GM23248 (cell line): Measurements from ENCODE around the gene GCLC. TPM values are rescaled to one million over a fixed set of nuclear protein-coding genes. Genes with fewer than 3 reads are reported as not detected.
"Not testable (repeated sequence)": the region's sequence is repeated elsewhere in the genome, so short reads cannot be mapped to it uniquely, and the experiment has no call there.

Source experiments
- DNase-seq: peaks from one replicate; pipeline ENCODE4 v3.0.0-alpha.2; 2015
- H2AFZ ChIP-seq: fragments of 200-600 bp; sonication (generic); 2 replicates; pipeline ENCODE4 v1.6.1; 2016; ENCODE audit warnings: antibody characterized with exemption
- H3F3A ChIP-seq: fragments of 200-600 bp; sonication (generic); 2 replicates; pipeline ENCODE4 v1.6.1; 2016; ENCODE audit warnings: mild to moderate bottlenecking, antibody characterized with exemption, mixed run types; ENCODE audit not compliant: insufficient read depth
- H3K27ac ChIP-seq: fragments of 200-600 bp; sonication (generic); 2 replicates; pipeline ENCODE4 v1.5.1; 2016; ENCODE audit warnings: mild to moderate bottlenecking
- H3K27me3 ChIP-seq: fragments of 200-600 bp; sonication (generic); replicated peaks from 2 replicates; pipeline ENCODE4 v1.6.1; 2016; ENCODE audit warnings: mild to moderate bottlenecking; ENCODE audit not compliant: insufficient read depth
- H3K36me3 ChIP-seq: fragments of 200-600 bp; sonication (generic); 2 replicates; pipeline ENCODE4 v1.6.1; 2016; ENCODE audit warnings: low read depth, mild to moderate bottlenecking
- H3K4me1 ChIP-seq: fragments of 200-600 bp; sonication (generic); 2 replicates; pipeline ENCODE4 v1.6.1; 2016; ENCODE audit warnings: mild to moderate bottlenecking; ENCODE audit not compliant: insufficient read depth
- H3K4me2 ChIP-seq: fragments of 200-600 bp; sonication (generic); one replicate; pipeline ENCODE4 v1.6.1; 2016; ENCODE audit warnings: mild to moderate bottlenecking; ENCODE audit not compliant: unreplicated experiment
- H3K4me3 ChIP-seq: fragments of 200-600 bp; sonication (generic); 2 replicates; pipeline ENCODE4 v1.5.1; 2016; ENCODE audit warnings: mild to moderate bottlenecking
- H3K79me2 ChIP-seq: fragments of 200-600 bp; sonication (generic); 2 replicates; pipeline ENCODE4 v1.6.1; 2016; ENCODE audit warnings: mild to moderate bottlenecking; ENCODE audit not compliant: insufficient read depth
- H3K9ac ChIP-seq: fragments of 200-600 bp; sonication (generic); 2 replicates; pipeline ENCODE4 v1.6.1; 2016; ENCODE audit warnings: mild to moderate bottlenecking
- H3K9me2 ChIP-seq: fragments of 200-600 bp; sonication (generic); 2 replicates; pipeline ENCODE4 v1.6.1; 2016; ENCODE audit warnings: mixed run types, mild to moderate bottlenecking, moderate library complexity; ENCODE audit not compliant: insufficient read depth
- H3K9me3 ChIP-seq: fragments of 200-600 bp; sonication (generic); one replicate; pipeline ENCODE4 v1.6.1; 2017; ENCODE audit warnings: low read depth
- H4K20me1 ChIP-seq: fragments of 200-600 bp; sonication (generic); 2 replicates; pipeline ENCODE4 v1.6.0; 2016; ENCODE audit not compliant: insufficient read depth
- EZH2 ChIP-seq: fragments of 200-600 bp; sonication (generic); IDR thresholded peaks from 2 replicates; pipeline ENCODE4 v1.6.1; 2018; ENCODE audit warnings: antibody characterized with exemption, mild to moderate bottlenecking; ENCODE audit not compliant: insufficient read depth, poor library complexity, severe bottlenecking
- EZH2phosphoT487 ChIP-seq: fragments of 200-600 bp; sonication (generic); IDR thresholded peaks from 2 replicates; pipeline ENCODE4 v1.6.1; 2018; ENCODE audit warnings: antibody characterized with exemption, moderate library complexity, mild to moderate bottlenecking, low read depth; ENCODE audit not compliant: insufficient read depth
- WGBS, 2 experiments: methylation state at CpG; one replicate each; pipeline ENCODE4 v1.1.6; 2015 to 2017; ENCODE audit warnings: low lambda C conversion rate in 2 of 2, low coverage in 1 of 2; ENCODE audit errors: missing lambda C conversion rate in 2 of 2; 5-methylcytosine and 5-hydroxymethylcytosine counted together
- in situ Hi-C: fragments of 300-500 bp; cut with MboI; formaldehyde crosslinking; loops from 2 replicates; pipeline ENCODE4 v1.15.0; 2020
- polyA plus RNA-seq: library from polyadenylated mRNA; unstranded; fragments of >200 nt; fragmentation: Nextera tagmentation; extraction: Ambion mirVana; gene quantifications from 2 replicates; pipeline ENCODE4 v1.2.1, GENCODE V29; 2016
- total RNA-seq: library from RNA; depleted of rRNA; stranded (reverse); fragments of >200 nt; shearing (Covaris generic); gene quantifications from 2 replicates; pipeline ENCODE4 v1.2.3, GENCODE V29; 2014

The GCLC gene
- total and polyA plus RNA-seq, 2 experiments from 2014 or later, result 3.3 to 6.4 TPM

- Histone ChIP-seq H3K27me3 (no peaks in the 10 kb centered on the region), H3K4me3 (no peak overlapping the region), H3K9me3 (no peaks in the 10 kb centered on the region), H2AFZ (no peak overlapping the region), H3K9ac (no peak overlapping the region), H3K4me2 (no peak overlapping the region), H3K36me3 (no peaks in the 10 kb centered on the region), H3K27ac (no peak overlapping the region), H3K79me2 (no peaks in the 10 kb centered on the region), H3K9me2 (no peaks in the 10 kb centered on the region), H3K4me1 (peaks cover 24% of the 10 kb centered on the region), H3F3A (peaks cover 11% of the 10 kb centered on the region), H4K20me1 (no peaks in the 10 kb centered on the region)
- WGBS, 2 experiments, result 76 to 79% methylated on average over 7 of the region's 7 CpGs
- TF ChIP-seq EZH2phosphoT487 (no peak), EZH2 (no peak)
- no peak for DNase-seq
- in situ Hi-C loops, result no loop called here
Measured at GRCh38 chr6:53578371-53578770, 33.5 kb upstream of the GCLC start.

DNA sequence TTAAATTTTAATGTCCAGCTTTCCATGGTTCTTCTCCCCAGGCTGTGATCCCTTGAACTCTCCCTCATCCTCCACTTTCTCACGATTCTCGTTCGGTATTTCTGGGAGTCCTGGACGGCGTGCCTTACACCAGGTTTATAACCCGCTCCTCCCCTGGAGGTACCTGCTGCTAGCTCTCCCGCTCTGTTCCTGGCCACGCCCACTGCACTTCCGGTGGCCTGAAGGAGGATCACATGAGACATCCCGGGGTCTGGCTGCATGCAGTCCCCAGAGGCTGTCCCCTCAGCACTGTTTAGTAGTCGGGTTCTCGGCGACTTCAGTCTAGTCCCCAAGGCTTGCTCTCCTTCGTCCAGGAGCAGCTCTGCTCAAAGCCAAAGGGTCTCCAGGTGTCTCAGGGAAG is 28.4 kb upstream of the GCLC start:
- no peaks in the 10 kb centered on the region for H3K9me3 ChIP-seq
- H3K9me2 ChIP-seq, result no peaks in the 10 kb centered on the region
- no peak overlapping the region for H2AFZ ChIP-seq
- in situ Hi-C loops, result no loop called here
- H3K79me2 ChIP-seq, result no peaks in the 10 kb centered on the region
- H4K20me1 ChIP-seq, result no peaks in the 10 kb centered on the region
- H3K27ac ChIP-seq, result no peak overlapping the region
- H3K36me3 ChIP-seq, result no peaks in the 10 kb centered on the region
- H3F3A ChIP-seq, result no peaks in the 10 kb centered on the region
- H3K4me3 ChIP-seq, result no peak overlapping the region
- no peak overlapping the region for H3K4me2 ChIP-seq
- 77% methylated on average over 14 of the region's 14 CpGs for WGBS, 2 experiments
- DNase-seq, result no peak
- H3K4me1 ChIP-seq, result peaks cover 10% of the 10 kb centered on the region; the same call in 1 of the 2 replicates
- H3K27me3 ChIP-seq, result no peaks in the 10 kb centered on the region
- TF ChIP-seq EZH2phosphoT487, result no peak
- TF ChIP-seq EZH2, result no peak
- H3K9ac ChIP-seq, result no peak overlapping the region

DNA sequence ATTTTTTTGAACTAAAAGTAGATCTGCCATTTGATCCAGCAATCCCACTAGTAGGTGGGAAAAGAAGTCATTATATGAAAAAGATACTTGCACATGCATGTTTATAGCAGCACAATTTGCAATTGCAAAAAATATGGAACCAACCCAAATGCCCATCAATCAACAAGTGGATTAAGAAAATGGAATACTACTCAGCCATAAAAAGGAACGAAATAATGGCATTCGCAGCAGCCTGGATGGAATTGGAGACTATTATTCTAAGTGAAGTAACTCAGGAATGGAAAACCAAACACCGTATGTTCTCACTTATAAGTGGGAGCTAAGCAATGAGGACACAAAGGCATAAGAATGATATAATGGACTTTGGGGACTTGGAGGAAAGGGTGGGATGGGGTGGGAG is 27.5 kb upstream of the GCLC start:
- H3K9ac ChIP-seq, H3K4me3 ChIP-seq, H3K27ac ChIP-seq, H4K20me1 ChIP-seq, H3K27me3 ChIP-seq, H3K36me3 ChIP-seq, H3K79me2 ChIP-seq, H3K9me3 ChIP-seq, H2AFZ ChIP-seq, H3K4me2 ChIP-seq, H3F3A ChIP-seq, DNase-seq, in situ Hi-C loops, H3K9me2 ChIP-seq: not testable (repeated sequence)
- WGBS, 2 experiments, result 73% methylated on average over 3 of the region's 3 CpGs
- peaks cover 12% of the 10 kb centered on the region; the same call in 1 of the 2 replicates for H3K4me1 ChIP-seq

DNA sequence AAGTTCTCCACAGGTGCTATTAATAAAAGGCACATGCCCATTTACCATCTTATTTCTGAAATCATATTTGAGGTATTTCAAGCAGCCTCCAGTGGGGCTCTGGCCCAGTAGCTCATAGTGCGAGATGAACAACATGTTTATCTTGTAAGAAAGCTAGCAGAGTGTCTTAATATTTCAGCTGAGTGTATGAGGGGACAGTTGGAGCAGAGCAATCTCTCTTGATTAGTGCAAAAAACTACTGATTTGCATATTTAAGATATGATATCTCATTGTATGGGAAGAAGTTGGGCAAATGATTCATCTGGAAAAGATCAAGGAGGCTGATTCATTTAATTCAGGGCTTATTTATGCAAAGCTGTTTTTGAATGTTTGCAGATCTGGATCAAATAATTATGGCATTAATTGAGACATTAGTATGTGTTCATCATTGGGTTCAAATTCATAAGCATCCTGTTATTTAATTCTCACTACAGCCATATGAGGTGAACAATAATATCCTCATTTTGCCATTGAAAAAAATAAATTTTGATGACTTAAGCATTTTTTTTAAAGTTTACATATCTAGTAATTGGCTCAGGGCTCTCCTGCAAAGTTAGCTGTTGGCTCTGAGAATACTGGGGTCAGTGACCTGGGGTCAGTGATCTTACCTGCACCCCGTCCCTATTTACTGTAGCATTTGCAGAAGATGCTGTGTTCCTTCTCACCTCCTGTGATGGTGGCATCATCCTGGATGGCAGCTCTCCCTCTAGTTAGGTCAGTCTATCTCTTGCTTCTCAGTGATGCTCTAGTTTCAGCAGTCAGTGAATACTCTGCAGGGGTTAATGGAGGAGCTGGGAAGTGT is 24.1 kb upstream of the GCLC start:
- 87% methylated on average over 2 of the region's 2 CpGs for WGBS, 2 experiments
- Histone ChIP-seq H3K9ac (no peak overlapping the region), H3K27me3 (no peaks in the 10 kb centered on the region), H3K4me1 (peaks cover 12% of the 10 kb centered on the region; the same call in 1 of the 2 replicates), H2AFZ (no peak overlapping the region), H3K4me2 (no peak overlapping the region), H3F3A (no peaks in the 10 kb centered on the region), H3K9me3 (no peaks in the 10 kb centered on the region), H3K9me2 (no peaks in the 10 kb centered on the region), H3K79me2 (no peaks in the 10 kb centered on the region), H3K27ac (no peak overlapping the region), H3K36me3 (no peaks in the 10 kb centered on the region), H3K4me3 (no peak overlapping the region), H4K20me1 (no peaks in the 10 kb centered on the region)
- peak; percentile 37 for DNase-seq
- in situ Hi-C loops, result no loop called here
- no peak for TF ChIP-seq EZH2phosphoT487
- no peak for TF ChIP-seq EZH2
